ENCODE data around the gene UBE3D.
"Not testable (repeated sequence)": the region's sequence is repeated elsewhere in the genome, so short reads cannot be mapped to it uniquely, and the experiment has no call there.

Gene UBE3D

GRCh38 chr6:82867946-82868345, 197.7 kb downstream of the UBE3D start:
- no peak for FAIRE-seq

DNA sequence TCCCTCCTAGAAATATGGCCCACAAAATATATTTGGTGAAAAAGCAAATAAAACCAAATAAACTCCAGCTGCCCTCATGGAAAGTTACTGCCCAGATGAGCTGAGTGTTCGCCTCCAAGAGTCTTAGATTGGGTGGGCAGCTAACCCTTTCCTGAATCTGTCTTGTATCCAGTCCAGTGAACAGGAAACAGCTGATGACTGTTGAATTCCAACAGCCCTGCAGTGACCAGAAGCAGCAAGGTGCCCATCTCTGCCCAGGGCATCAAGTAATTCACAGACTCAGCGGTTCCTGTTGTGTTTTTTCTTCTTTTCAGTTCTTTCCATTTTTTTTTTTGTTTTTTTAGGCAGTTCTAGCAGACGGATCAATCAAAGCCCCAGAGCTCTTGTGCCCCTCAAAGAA, 199.2 kb downstream of the UBE3D start:
- no peak for FAIRE-seq

- FAIRE-seq: no peak
Measured at GRCh38 chr6:82865461-82865860, 200.2 kb downstream of the UBE3D start.

DNA sequence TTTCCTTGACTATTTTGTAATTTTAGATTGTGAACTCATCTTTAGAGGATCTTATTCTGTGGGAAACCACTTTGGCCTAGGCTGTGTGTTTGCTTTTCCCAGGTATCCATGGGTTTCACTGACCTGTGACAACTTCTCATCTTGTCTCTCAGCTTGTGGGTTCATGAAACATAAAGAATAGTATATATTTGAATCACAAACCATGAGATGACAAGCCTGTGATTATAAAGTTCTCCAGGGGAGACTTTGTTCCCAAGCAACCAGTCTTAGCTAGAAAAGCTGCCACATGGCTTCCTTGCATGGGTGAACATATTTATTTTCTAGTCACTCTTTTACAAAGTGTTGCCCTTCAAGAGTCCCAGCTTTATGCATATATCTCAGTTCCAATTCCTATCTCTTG, 201.9 kb downstream of the UBE3D start:
- no peak for FAIRE-seq

- FAIRE-seq: no peak
Measured at GRCh38 chr6:82862543-82862942, 203.1 kb downstream of the UBE3D start.

DNA sequence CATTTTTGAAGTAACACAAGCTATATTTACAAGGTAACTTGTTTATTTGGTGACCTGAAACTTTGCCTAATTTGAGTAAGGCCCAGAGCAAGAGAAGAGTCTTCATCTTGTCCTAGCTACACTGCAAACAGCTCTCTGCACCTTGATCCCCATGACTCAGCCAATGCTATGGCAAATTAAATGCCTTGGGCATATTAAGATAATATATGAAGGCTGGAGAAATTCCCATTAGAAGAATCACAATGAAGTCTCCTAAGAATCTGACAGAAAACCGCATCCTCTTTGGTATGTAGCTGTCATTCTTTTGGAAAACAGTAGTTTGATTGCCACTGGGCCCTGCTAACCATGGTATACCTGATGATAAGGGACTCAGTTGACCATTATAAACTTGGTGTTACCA, 204.5 kb downstream of the UBE3D start:
- FAIRE-seq: no peak

DNA sequence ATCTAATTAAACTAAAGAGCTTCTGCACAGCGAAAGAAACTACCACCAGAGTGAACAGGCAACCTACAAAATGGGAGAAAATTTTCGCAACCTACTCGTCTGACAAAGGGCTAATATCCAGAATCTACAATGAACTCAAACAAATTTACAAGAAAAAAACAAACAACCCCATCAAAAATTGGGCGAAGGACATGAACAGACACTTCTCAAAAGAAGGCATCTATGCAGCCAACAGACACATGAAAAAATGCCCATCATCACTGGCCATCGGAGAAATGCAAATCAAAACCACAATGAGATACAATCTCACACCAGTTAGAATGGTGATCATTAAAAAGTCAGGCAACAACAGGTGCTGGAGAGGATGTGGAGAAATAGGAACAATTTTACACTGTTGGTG, 209.6 kb downstream of the UBE3D start:
- not testable (repeated sequence) for FAIRE-seq

- FAIRE-seq: not testable (repeated sequence)
Measured at GRCh38 chr6:82852904-82853303, 212.7 kb downstream of the UBE3D start.

DNA sequence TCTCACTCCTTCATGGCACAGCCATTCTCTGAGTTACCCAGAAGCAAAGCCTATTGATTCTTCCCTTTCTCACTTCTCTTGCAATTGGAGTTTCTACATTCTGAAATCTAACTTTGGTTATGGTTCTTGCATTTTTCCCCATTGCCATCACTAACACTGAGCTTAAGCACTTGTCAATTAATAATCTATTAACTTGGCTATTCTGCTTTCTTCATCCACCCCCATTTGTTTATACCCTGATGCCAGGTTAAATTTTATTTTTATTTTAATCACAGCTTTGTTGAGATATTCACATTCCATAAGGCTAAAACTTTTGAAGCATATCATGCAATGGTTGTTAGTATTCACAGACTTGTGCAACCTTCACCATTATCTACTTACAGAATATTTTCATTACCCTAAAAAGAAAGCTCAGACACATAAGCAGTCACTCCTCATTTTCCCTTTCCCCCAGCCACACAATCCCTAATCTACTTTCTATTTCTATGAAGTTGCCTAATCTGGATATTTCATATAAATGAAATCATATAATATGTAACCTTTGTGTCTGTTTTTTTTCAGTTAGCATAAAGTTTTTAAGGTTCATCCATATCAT, 222.3 kb downstream of the UBE3D start:
- no peak for FAIRE-seq

DNA sequence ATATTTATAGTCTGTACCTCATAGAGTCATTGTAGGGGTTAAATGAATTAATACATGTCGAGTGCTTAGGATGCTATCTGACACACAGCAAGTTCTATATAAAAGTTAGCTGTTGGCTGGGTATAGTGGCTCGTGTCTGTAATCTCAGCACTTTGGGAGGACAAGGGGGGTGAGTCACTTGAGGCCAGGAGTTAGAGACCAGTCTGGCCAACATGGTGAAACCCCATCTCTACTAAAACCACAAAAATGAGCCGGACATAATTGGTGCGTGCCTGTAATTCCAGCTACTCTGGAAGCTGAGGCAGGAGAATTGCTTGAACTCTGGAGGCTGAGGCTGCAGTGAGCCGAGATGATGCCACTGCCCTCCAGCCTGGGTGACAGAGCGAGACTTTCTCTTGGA, 222.9 kb downstream of the UBE3D start:
- FAIRE-seq: no peak

Data from endometrium (tissue), 2 donors.